HL-60 (cell line): ENCODE results near the gene GRK5.

ENCODE experiments used
- DNase-seq, 2 experiments: peaks; one replicate each; pipeline ENCODE4 v3.0.0-alpha.2; 2010 to 2020; ENCODE audit warnings: low read depth in 1 of 2, low spot score in 1 of 2
- H3K27ac ChIP-seq: fragments of 250-450 bp; sonication (Bioruptor Pico); replicated peaks from 2 replicates; pipeline ENCODE4 v1.5.1; 2020; ENCODE audit warnings: mild to moderate bottlenecking, moderate library complexity
- H3K27me3 ChIP-seq: fragments of 250-450 bp; sonication (Bioruptor Pico); 2 replicates; pipeline ENCODE4 v1.5.1; 2021; ENCODE audit warnings: mild to moderate bottlenecking, moderate library complexity; ENCODE audit not compliant: insufficient read depth, poor library complexity, severe bottlenecking
- H3K4me3 ChIP-seq: replicated peaks from 2 replicates; pipeline ENCODE4 v1.5.1; 2011; ENCODE audit warnings: mild to moderate bottlenecking, control low read depth, low read length; ENCODE audit not compliant: insufficient read depth
- CTCF ChIP-seq: IDR thresholded peaks from one replicate; pipeline ENCODE4 v1.5.1; 2011; ENCODE audit warnings: low read length, control low read depth, inconsistent platforms; ENCODE audit not compliant: insufficient read depth
- GABPA ChIP-seq: IDR thresholded peaks from 2 replicates; pipeline ENCODE4 v1.6.1; 2012; ENCODE audit warnings: low read depth
- POLR2AphosphoS5 ChIP-seq: IDR thresholded peaks from 2 replicates; pipeline ENCODE4 v1.6.1; 2012; ENCODE audit warnings: low read depth
- REST ChIP-seq: IDR thresholded peaks from 2 replicates; pipeline ENCODE4 v1.6.1; 2012; ENCODE audit warnings: low read depth; ENCODE audit not compliant: insufficient replicate concordance
- SPI1 ChIP-seq: IDR thresholded peaks from 2 replicates; pipeline ENCODE4 v1.6.1; 2012; ENCODE audit warnings: low read depth, mild to moderate bottlenecking, borderline replicate concordance

The GRK5 gene

DNA sequence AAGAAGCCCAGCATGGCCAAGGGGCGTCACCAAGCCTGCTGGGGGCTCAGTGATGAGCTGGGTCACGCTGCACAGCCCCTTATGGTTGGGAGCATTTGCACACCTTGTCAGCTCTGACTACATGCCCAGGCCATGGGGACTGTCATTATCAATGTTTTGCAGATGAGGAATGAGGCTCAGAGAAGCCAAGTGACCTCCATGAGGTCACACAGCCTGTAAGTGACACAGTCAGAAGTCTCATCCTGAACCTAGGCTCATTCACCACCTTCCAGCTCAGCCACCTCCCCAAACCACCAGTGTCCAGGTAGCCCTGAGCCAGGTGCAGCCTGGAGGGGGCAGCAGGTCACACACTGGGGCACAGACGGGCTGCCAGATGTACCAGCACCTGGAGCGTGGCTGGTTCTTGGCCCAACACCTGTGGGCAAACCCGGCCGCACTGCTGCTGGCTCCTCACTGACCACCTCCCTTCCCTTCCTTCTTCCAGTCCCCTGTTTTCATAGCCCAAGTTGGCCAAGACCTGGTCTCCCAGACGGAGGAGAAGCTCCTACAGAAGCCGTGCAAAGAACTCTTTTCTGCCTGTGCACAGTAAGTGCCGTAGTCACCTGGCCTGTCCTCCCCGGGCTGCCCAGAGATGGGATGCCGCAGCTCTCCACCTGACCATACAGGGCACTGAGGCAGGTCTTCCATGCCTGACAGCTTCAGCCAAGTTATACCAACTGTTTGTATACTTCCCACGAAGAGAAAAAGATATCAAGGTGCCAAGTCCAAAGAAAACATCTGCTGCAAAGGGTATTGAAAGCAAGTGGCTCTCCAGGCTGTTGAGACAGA, 215.5 kb downstream of the GRK5 start:
- no peak for DNase-seq
- Histone ChIP-seq H3K4me3 (no peak overlapping the region), H3K27me3 (no peaks in the 10 kb centered on the region), H3K27ac (no peak overlapping the region)
- TF ChIP-seq POLR2AphosphoS5 (no peak), SPI1 (no peak), REST (no peak), CTCF (no peak), GABPA (no peak)

DNA sequence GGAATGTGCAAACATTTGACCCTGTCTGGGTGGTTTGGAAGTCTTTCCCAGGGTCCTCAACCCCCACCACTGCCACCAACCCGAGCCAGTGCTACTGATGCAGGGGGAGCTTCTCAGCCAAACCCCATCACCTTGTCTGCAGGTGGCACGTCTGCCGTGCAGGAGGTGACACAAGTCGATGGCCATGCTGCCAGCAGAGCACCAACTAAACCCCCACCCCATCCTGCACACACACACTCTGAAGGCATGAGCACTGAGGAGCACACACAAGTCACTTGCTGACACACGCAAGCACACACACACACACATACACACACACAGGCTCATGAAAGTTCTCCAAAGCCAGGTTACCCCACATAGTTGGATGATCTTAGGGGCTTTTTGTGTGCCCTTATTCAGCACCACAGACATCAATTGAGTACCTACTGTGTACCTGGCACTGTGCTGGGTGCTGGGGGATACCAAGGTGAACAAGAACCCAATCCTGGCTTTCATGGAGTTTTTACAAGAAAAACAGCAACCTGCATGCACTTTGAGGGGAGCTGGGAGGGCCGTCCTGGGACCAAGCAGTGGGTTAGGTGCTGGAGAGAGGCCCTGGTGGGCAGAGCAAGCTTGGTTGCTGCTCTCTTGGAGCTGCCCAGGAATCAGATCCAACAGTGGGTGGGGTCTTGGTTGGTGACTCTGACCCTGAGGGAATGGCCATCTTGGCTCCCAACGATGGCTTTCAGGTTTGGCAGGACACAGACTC, 216.3 kb downstream of the GRK5 start:
- H3K27ac ChIP-seq: no peak overlapping the region
- TF ChIP-seq REST (no peak), POLR2AphosphoS5 (no peak), SPI1 (no peak), GABPA (no peak), CTCF (no peak)
- no peaks in the 10 kb centered on the region for H3K27me3 ChIP-seq
- DNase-seq: no peak
- no peak overlapping the region for H3K4me3 ChIP-seq

GRCh38 chr10:119424258-119424975, 217.0 kb downstream of the GRK5 start:
- H3K27ac ChIP-seq: no peak overlapping the region
- no peak for DNase-seq
- H3K4me3 ChIP-seq: no peak overlapping the region
- no peaks in the 10 kb centered on the region for H3K27me3 ChIP-seq
- TF ChIP-seq POLR2AphosphoS5 (no peak), REST (no peak), SPI1 (no peak), GABPA (no peak), CTCF (no peak)
